ENCODE measurements around the gene CLEC3B. TPM values are rescaled to one million over a fixed set of nuclear protein-coding genes. Genes with fewer than 3 reads are reported as not detected.
A peak's percentile ranks its signal among the peaks of the same experiment; 100 is the strongest.

Gene CLEC3B
- total and polyA plus RNA-seq, 7 donors = 10.3 to 41.7 (median 24.6) TPM

- Histone ChIP-seq H3K4me1 (peaks cover 12% of the 10 kb centered on the region), H3K4me3 (no peak overlapping the region), H3K9me3 (no peaks in the 10 kb centered on the region), H3K36me3 (ENCODE audit: insufficient read depth in 1 of 2, low read depth in 1 of 2) (peaks cover 3 to 86% of the 10 kb centered on the region in 2 donors), H3K27me3 (ENCODE audit: insufficient read depth in 3 of 3, low read length in 2 of 3) (no peaks in the 10 kb centered on the region), H3K27ac (no peak overlapping the region)
- intact Hi-C loops (cut with DNase I) = no loop called here
- no peak for ATAC-seq
- 93 to 95% (median 94%) methylated on average over 4 of the region's 4 CpGs for WGBS, 3 donors
- DNase-seq = no peak
- TF ChIP-seq CTCF (IDR thresholded peaks at IDR 0.05) = no peak
Observed at GRCh38 chr3:45000823-45001222, 25.3 kb upstream of the CLEC3B start.

- Histone ChIP-seq H3K27me3 (ENCODE audit: insufficient read depth in 3 of 3, low read length in 2 of 3) (no peaks in the 10 kb centered on the region), H3K36me3 (ENCODE audit: insufficient read depth in 1 of 2, low read depth in 1 of 2) (peaks cover 3 to 83% of the 10 kb centered on the region in 2 donors), H3K9me3 (no peaks in the 10 kb centered on the region), H3K27ac (no peak overlapping the region), H3K4me1 (peaks cover 12% of the 10 kb centered on the region), H3K4me3 (no peak overlapping the region)
- WGBS, 3 donors = 92 to 95% (median 95%) methylated on average over 3 of the region's 3 CpGs
- DNase-seq (no peak), ATAC-seq (no peak)
- no peak for TF ChIP-seq CTCF (IDR thresholded peaks at IDR 0.05)
- intact Hi-C loops (cut with DNase I) = no loop called here
Observed at GRCh38 chr3:45001738-45002137, 24.4 kb upstream of the CLEC3B start.

GRCh38 chr3:45002139-45002660 lies 23.9 kb upstream of the CLEC3B start:
- DNase-seq (no peak), ATAC-seq (peak in 1 of 4 donors; percentile 25)
- H3K27me3 ChIP-seq (ENCODE audit: insufficient read depth in 3 of 3, low read length in 2 of 3) = no peaks in the 10 kb centered on the region
- 75 to 80% (median 77%) methylated on average over 2 of the region's 2 CpGs for WGBS, 3 donors
- H3K4me1 ChIP-seq = peaks cover 12% of the 10 kb centered on the region
- intact Hi-C loops (cut with DNase I) = no loop called here
- H3K4me3 ChIP-seq = no peak overlapping the region
- H3K36me3 ChIP-seq (ENCODE audit: insufficient read depth in 1 of 2, low read depth in 1 of 2) = peaks cover 3 to 81% of the 10 kb centered on the region in 2 donors
- peak overlapping the region; percentile 55 for H3K27ac ChIP-seq
- H3K9me3 ChIP-seq = no peaks in the 10 kb centered on the region
- no peak for TF ChIP-seq CTCF (IDR thresholded peaks at IDR 0.05)

- Histone ChIP-seq H3K27me3 (ENCODE audit: insufficient read depth in 3 of 3, low read length in 2 of 3) (no peaks in the 10 kb centered on the region), H3K4me3 (no peak overlapping the region), H3K4me1 (peaks cover 14% of the 10 kb centered on the region), H3K36me3 (ENCODE audit: insufficient read depth in 1 of 2, low read depth in 1 of 2) (peaks cover 3 to 81% of the 10 kb centered on the region in 2 donors), H3K9me3 (no peaks in the 10 kb centered on the region), H3K27ac (peak overlapping the region; percentile 55)
- DNase-seq = no peak
- intact Hi-C loops (cut with DNase I) = no loop called here
- TF ChIP-seq CTCF (IDR thresholded peaks at IDR 0.05) = no peak
- peak; percentile 46 to 76 (median 66) for ATAC-seq
- WGBS, 3 donors = 19 to 42% (median 20%) methylated on average over 3 of the region's 3 CpGs
Observed at GRCh38 chr3:45002720-45003119, 23.4 kb upstream of the CLEC3B start.

- intact Hi-C loops (cut with DNase I) = no loop called here
- DNase-seq = no peak
- no peak overlapping the region for H3K4me3 ChIP-seq
- H3K36me3 ChIP-seq (ENCODE audit: insufficient read depth in 1 of 2, low read depth in 1 of 2) = peaks cover 3 to 81% of the 10 kb centered on the region in 2 donors
- no peak for ATAC-seq
- peak overlapping the region; percentile 46 for H3K27ac ChIP-seq
- H3K9me3 ChIP-seq = no peaks in the 10 kb centered on the region
- no peak for TF ChIP-seq CTCF (IDR thresholded peaks at IDR 0.05)
- H3K27me3 ChIP-seq (ENCODE audit: insufficient read depth in 3 of 3, low read length in 2 of 3) = no peaks in the 10 kb centered on the region
- H3K4me1 ChIP-seq = peaks cover 21% of the 10 kb centered on the region
Observed at GRCh38 chr3:45003406-45003805, 22.7 kb upstream of the CLEC3B start.
